ENCODE measurements around the gene TMEM9. TPM values are rescaled to one million over a fixed set of nuclear protein-coding genes. Genes with fewer than 3 reads are reported as not detected.

Gene TMEM9
- total and polyA plus RNA-seq, 2 of the 8 experiments (the other 6 are each of a cell fraction or from before 2014, with no cell fraction given), result 79.9 to 181 TPM

DNA sequence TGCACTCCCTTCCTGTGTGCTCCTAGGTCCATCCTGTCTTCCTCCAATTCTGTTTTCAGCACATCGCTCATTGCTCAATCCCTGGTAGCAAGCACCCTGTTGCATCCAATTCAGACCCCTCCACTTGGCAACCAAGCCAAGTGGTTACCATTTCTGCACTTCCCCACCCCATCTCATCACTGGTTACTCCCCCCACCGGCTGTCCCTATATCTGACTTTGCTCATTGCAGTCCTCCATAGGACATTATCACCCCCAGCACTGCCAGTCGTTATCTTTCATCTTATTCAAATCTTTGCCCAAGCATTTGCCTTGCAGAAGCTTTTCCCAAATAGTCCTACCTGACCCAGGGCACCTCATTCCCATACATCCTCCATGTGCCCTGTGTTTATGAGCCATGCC, 2.1 kb upstream of the TMEM9 start:
- no peak overlapping the region for H2BK12ac ChIP-seq (ENCODE audit: low read depth, low read length)
- H2BK120ac ChIP-seq (replicated peaks; ENCODE audit: low read depth, low read length), result no peak overlapping the region
- no peak overlapping the region for H2AK5ac ChIP-seq (ENCODE audit: low read depth, low read length)
- FAIRE-seq, result no peak
- H3K4me1 ChIP-seq (replicated peaks in 1 of 4; ENCODE audit: control insufficient read depth in 3 of 4, insufficient read depth in 4 of 4, low read length in 3 of 4), result peaks cover 0 to 13% (median 7%) of the 10 kb centered on the region in 4 experiments; a peak in 6 of 7 replicates
- no peak overlapping the region for H3K14ac ChIP-seq (ENCODE audit: insufficient read length)
- peaks cover 0 to 3% of the 10 kb centered on the region in 2 experiments for H4K20me1 ChIP-seq (replicated peaks in 1 of 2; ENCODE audit: control insufficient read depth in 1 of 2, insufficient read depth in 2 of 2, low read length in 2 of 2)
- no peak overlapping the region for H2AFZ ChIP-seq (ENCODE audit: low read length)
- H3K4me3 ChIP-seq (ENCODE audit: extremely low read depth in 1 of 4, insufficient read depth in 2 of 4, low read depth in 3 of 4, low read length in 4 of 4), result no peak overlapping the region
- H4K8ac ChIP-seq (ENCODE audit: extremely low read depth, insufficient read depth, low read length), result no peak overlapping the region
- no peak overlapping the region for H4K91ac ChIP-seq (replicated peaks; ENCODE audit: insufficient read length, low read length)
- no peak for DNase-seq (ENCODE audit: low read depth in 1 of 2, low spot score in 2 of 2)
- no peak overlapping the region for H3K18ac ChIP-seq (ENCODE audit: extremely low read depth, low read length)
- peaks cover 3 to 14% (median 7%) of the 10 kb centered on the region in 4 experiments; a peak in 7 of 8 replicates for H3K36me3 ChIP-seq (ENCODE audit: control insufficient read depth in 2 of 4, insufficient read depth in 4 of 4, low read length in 3 of 4)
- peaks cover 4% of the 10 kb centered on the region; the same call in 1 of the 2 replicates for H3K79me1 ChIP-seq (ENCODE audit: low read depth, low read length)
- H3K23ac ChIP-seq (ENCODE audit: insufficient read length), result no peak overlapping the region
- no peak overlapping the region for H3K9ac ChIP-seq (replicated peaks in 1 of 4; ENCODE audit: extremely low read depth in 1 of 4, low read depth in 3 of 4, low read length in 3 of 4)
- WGBS, 2 experiments (ENCODE audit: extremely low coverage in 1 of 2, insufficient coverage in 1 of 2, insufficient read length in 1 of 2, insufficient replicate concordance in 2 of 2, low coverage in 1 of 2, low lambda C conversion rate in 2 of 2, missing lambda C conversion rate in 1 of 2), result 78% methylated on average over 3 of the region's 3 CpGs; no CpG with 5 or more reads in 1 of the 2 experiments
- peaks cover 0 to 18% of the 10 kb centered on the region in 2 experiments; a peak in 3 of 4 replicates for H3K79me2 ChIP-seq (ENCODE audit: control insufficient read depth in 1 of 2, insufficient read depth in 2 of 2, low read length in 2 of 2)
- no peak overlapping the region for H3K4me2 ChIP-seq (ENCODE audit: insufficient read depth in 1 of 2, low read depth in 2 of 2, low read length in 2 of 2)
- no peak overlapping the region for H3K4ac ChIP-seq (replicated peaks; ENCODE audit: insufficient read length, low read depth, low read length)
- no peak overlapping the region for H3K27ac ChIP-seq (ENCODE audit: low read depth, low read length)
- H2BK20ac ChIP-seq (ENCODE audit: low read length), result no peak overlapping the region
- H3K27me3 ChIP-seq (replicated peaks in 1 of 4; ENCODE audit: control insufficient read depth in 3 of 4, extremely low read depth in 1 of 4, insufficient read depth in 3 of 4, low read length in 3 of 4), result no peaks in the 10 kb centered on the region; a peak in 1 of 7 replicates
- H2BK5ac ChIP-seq (ENCODE audit: low read depth, low read length), result no peak overlapping the region
- POLR2A ChIA-PET (ENCODE audit: partially characterized antibody), result interaction anchor here (0.9 to 11.8 kb wide), 5 partner anchors 9 to 42 kb away, joined by 3 to 105 read pairs (median 4); no protein-coding TSS in a partner anchor
- no peak overlapping the region for H2BK15ac ChIP-seq (ENCODE audit: low read length)
- CTCF ChIA-PET (ENCODE audit: partially characterized antibody), result interaction anchor here (1.0 to 2.0 kb wide), 6 partner anchors 13 to 205 kb away, joined by 3 to 13 read pairs (median 4); no protein-coding TSS in a partner anchor
- no peak overlapping the region for H4K5ac ChIP-seq (ENCODE audit: insufficient read length, low read depth, low read length)
- H3K56ac ChIP-seq (replicated peaks; ENCODE audit: insufficient read length, low read depth, low read length), result no peak overlapping the region
- H3K23me2 ChIP-seq (ENCODE audit: low read depth, low read length), result peaks cover 6% of the 10 kb centered on the region; the same call in 1 of the 2 replicates
- no peaks in the 10 kb centered on the region for H3K9me3 ChIP-seq (ENCODE audit: insufficient read depth in 2 of 2, low read depth in 1 of 2, low read length in 1 of 2)
- TF ChIP-seq PHF8 (conservative IDR thresholded peaks at IDR 0.05; ENCODE audit: low read depth, low read length) (no peak), SIN3A (conservative IDR thresholded peaks at IDR 0.05 in 1 of 2, IDR thresholded peaks at IDR 0.05 in 1 of 2; ENCODE audit: low read depth in 1 of 2, low read length in 2 of 2) (no peak)
